GM21423 (cell line): ENCODE results near the gene MT1F.
"Not testable (repeated sequence)": the region's sequence is repeated elsewhere in the genome, so short reads cannot be mapped to it uniquely, and the experiment has no call there.

Source experiments
- ATAC-seq: cut with Tn5 transposase; IDR thresholded peaks from one replicate; pipeline ENCODE4 v1.9.1; 2021; ENCODE audit warnings: mild to moderate bottlenecking, moderate library complexity; ENCODE audit not compliant: unreplicated experiment

The MT1F gene

GRCh38 chr16:56641166-56641565 is 16.6 kb upstream of the MT1F start:
- ATAC-seq: no peak

DNA sequence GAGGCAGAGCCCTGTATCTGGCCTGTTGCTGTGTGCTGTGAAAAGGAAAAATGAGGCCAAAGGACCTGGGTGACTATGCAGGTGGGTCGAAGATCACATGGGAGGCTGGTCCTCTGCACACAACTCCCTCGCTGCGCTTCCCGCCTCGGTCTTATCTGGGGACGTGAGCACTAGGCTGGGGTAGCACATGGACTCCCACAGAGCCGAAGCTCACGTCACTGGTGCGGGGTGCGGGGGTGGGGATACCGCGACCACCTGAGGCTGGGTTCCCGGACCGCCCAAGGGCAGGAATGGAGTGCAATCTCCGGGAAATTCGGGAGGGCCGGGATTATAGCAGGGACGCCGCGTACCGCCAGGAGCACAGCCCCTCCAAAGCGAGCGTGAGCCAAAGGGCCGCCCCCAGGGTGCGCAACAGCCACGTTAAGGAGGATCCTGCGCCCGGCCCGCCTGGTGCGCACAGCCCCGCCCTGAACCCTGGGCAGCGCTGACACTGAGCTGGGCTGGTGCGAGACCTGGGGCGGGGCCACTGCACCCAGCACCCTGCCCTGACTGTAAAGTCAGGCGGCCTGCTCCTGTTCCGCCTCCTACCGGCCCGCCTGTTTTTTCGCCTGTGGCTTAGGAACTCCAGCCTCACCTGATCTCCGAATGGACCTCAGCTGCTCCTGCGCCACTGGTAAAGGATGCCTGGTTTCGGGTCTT is 14.5 kb upstream of the MT1F start:
- peak; percentile 83 for ATAC-seq

- no peak for ATAC-seq
Observed at GRCh38 chr16:56643833-56644232, 13.9 kb upstream of the MT1F start.

- ATAC-seq: no peak
Observed at GRCh38 chr16:56645311-56645710, 12.4 kb upstream of the MT1F start.

GRCh38 chr16:56645838-56646237 is 11.9 kb upstream of the MT1F start:
- ATAC-seq: no peak

DNA sequence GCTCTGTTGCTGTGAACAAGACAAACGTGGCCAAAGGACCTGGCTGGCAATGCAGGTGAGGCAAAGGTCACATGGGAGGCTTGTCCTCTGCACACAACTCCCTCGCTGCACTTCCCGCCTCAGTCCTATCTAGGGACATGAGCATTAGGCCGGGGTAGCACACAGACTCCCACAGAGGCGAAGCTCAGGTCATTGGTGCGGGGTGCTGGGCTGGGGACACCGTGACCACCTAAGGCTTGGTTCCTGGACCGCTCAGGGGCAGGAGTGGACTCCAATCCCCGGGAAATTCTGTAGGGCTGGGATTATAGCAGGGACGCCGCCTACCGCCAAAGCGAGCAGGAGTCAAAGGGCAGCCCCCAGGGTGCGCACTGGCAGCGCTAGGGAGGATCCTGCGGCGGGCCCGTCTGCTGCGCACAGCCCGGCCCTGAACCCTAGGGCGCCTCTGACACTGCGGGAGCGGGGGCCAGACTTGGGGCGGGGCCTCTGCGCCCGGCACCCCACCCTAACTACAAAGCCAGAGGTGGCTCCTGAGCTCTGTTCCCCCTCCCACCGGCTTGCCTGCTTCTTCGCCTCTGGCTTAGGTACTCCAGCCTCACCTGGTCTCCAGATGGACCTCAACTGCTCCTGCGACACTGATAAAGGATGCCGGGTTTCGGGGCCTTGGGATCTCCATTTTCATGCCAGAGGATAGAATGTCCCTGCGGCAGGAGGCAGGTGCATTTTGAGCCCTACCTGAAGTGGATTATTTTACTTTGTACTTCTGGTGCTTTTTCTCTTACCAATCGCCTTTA is 9.9 kb upstream of the MT1F start:
- ATAC-seq: no peak

GRCh38 chr16:56649271-56649670 is 8.5 kb upstream of the MT1F start:
- ATAC-seq: no peak

GRCh38 chr16:56649820-56650219 is 7.9 kb upstream of the MT1F start:
- ATAC-seq: no peak

GRCh38 chr16:56651586-56651985 is 6.2 kb upstream of the MT1F start, which contains the start of gene MT1B:
MT1B (plus strand) TSS chr16:56651886; CDS start chr16:56651954, 68 bp downstream.
- ATAC-seq: no peak

GRCh38 chr16:56652600-56652999 is 5.2 kb upstream of the MT1F start:
- ATAC-seq: no peak

DNA sequence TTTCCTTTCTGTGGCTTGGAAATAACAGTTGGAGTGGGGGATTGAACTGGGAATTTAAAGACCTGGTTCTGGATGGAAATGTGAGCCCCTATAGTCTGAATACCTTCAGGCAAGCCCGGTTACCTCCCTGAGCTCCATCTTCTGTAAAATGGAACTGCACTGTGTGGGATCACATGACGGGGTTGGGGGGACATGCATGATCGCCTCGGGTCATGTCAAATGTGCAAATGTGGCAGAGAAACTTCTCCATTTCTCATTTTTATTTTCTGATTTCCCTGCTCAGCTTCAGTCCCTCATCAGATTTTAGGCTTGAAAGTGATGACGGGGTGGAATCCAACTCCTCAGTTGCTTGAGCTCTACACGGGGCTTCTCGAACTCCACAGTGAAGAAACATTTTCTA is 4.5 kb upstream of the MT1F start:
- no peak for ATAC-seq

DNA sequence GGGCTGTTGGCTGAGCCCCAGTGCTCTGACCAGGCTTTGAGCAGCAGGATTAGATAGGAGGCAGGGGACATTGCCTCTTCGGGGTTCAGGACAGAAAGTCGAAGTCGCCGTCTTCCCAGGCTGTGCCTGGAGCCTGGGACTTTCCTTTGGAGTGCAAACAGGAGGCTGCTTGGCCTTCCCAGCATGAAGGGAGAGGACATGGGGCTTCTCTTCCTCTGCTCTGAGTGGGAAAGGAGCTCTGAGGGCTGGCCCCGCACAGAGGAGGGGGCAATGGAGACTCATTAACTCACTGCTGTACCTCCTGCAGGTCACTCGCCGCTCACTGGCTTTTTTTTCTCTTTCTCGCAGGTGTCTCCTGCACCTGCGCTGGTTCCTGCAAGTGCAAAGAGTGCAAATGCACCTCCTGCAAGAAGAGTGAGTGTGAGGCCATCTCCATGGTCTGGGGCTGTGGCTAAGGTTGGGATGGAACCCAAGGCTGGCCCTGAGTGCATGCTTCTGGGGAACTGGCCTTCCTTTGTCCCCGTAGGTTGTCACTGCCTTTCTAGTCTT is 642 bp downstream of the MT1F start:
- no peak for ATAC-seq

DNA sequence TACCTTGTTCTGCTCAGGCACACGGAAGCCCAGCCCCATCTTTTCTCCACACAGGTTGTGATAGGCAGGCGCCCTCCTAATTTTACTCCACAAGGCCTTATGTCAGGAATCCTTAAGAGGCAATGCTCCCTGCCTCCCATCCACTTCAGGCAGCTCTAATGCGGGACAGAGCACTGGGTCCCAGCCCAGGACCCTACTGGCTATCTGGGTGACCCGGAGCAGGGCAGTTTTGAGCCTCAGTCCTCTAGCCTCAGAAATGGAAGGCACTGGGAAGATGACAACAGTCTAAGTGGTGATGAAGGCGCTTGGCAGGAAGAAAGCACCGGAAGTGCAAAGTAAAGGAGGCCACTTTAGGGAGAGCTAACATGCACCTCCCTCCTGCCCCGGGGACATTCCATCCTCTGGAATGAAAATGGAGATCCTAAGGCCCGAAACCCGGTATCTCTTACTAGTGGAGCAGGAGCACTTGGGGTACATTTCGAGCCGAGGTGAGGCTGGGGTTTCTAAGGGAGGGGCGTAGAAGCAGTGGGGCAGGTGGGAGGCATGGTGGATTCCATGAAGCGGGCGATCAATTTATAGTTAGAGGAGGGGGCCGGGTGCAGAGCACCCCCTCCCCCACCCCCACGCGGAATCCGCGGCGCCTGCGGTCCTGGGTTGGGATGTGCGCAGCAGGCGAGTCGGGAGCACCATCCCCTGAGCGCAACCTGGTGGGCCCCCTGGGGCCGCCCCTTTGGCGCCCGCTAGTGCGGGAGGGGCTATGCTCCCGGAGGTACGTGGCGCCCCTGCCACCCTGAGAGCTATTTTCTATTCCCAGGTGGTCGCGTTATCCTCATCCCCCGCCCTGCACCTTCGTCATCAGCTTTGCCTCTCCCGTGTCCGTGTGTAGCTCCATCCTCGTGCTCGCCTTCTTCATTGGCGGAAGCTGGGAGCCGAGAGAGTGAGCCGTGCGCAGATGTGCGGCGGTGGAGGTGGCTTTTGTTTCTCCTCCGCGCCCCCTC is 4.9 kb downstream of the MT1F start:
- no peak for ATAC-seq

GRCh38 chr16:56664506-56664905 is 6.7 kb downstream of the MT1F start:
- ATAC-seq: no peak

GRCh38 chr16:56665286-56666261 is 7.8 kb downstream of the MT1F start:
- not testable (repeated sequence) for ATAC-seq

DNA sequence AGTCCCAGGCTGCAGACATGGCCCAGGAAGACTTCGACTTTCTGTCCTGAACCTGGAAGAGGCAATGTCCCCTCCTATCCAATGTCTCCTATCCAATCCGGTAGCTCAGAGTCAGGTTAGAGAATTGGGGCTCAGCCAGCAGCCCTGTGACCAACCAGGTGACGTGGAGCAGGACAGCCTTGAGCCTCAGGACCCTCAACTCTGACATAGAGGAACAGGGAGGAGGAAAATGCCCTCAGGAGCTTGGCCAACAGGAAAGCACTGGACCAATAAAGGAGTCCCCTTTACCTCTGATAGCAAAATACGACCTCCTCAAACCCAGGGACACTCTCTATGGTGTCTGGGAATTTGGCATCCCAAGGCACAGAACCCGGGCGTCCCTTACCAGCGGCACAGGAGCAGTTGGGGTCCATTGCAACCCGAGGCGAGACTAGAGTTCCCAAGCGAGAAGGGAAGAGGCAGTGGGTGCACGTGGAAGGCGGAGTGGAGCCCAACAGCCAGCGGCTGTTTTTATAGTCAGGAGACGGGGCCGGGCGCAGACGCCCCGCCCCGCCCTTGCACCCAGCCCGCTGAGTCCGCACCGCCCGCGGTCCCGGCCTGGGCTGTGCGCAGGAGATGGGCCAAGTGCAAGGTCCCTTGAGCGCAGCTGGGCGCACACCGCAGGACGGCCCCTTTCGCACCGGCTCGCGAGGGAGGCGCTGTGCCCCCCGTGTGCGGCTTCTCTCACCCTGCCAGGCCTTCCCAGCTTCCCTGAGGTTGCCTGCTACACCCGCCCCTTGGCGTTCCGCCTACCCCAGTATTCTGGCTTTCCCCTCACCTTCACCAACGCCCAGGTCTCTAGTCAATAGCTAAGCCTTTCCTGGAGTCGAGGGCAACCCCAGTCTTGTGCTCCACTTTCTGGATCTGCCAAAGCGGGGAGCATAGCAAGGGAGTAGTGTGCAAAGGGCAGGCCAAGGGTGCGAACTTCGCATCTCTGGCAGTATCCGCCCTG is 10.1 kb downstream of the MT1F start, which contains the start of gene MT1G:
TSS of gene MT1G (minus strand) at position 485 of the 991 bp plus-strand sequence. CDS start at position 413, 72 bp downstream.
- no peak for ATAC-seq

DNA sequence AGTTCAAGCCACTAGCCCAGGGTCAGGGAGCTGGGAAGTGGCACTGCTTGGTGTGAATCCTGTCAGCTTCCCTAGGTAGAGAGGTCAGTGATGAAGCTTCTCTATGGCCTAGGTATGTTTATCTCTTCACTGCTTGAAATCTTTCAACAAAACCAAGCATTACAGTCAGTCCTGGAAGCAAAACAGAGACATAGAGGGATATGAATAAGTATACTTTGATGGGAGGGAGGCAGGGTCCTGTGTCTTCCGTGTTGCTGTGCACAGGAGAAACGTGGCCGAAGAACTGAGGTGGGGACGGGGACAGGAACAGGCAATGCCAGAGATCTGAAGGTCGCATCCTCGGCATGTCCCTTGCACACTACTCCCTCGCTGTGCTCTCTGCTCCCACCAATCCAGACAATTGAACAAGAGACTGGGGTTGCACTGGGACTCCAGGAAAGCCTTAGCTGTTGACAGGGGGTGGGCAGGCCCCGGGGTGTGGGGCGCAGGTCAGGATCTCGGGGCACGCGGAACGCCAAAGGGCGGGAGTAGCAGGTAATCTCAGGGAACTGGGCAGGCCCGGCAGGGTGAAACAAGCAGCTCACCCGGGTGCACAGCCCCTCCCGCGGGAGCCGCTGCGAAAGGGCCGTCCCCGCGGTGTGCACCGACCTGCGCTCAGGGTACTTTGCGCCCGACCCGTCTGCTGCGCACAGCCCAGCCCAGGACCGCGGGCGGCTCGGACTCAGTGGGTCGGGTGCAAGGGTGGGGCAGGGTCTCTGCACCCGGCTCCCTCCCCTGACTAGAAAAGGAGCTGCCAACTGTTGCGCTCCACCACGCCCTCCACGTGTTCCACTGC is 11.5 kb downstream of the MT1F start, which contains the start of gene MT1H:
TSS of gene MT1H (plus strand) at position 810 of the 835 bp plus-strand sequence. CDS start 71 bp downstream, outside the sequence.
- ATAC-seq: no peak
